ENCODE data around the gene TMEM267.
A peak's percentile ranks its signal among the peaks of the same experiment; 100 is the strongest.
"Not testable (repeated sequence)": the region's sequence is repeated elsewhere in the genome, so short reads cannot be mapped to it uniquely, and the experiment has no call there.

The TMEM267 gene

GRCh38 chr5:43410414-43410813, 73.3 kb downstream of the TMEM267 start:
- no peak overlapping the region for H3K4me3 ChIP-seq (replicated peaks; ENCODE audit: low read depth, low read length)
- no peak for DNase-seq (ENCODE audit: extremely low read depth, low read depth)
- TF ChIP-seq CTCF (IDR thresholded peaks at IDR 0.05; ENCODE audit: low read depth, low read length, missing control alignments), result no peak

- no peak for TF ChIP-seq CTCF (IDR thresholded peaks at IDR 0.05; ENCODE audit: low read depth, low read length, missing control alignments)
- H3K4me3 ChIP-seq (replicated peaks; ENCODE audit: low read depth, low read length), result no peak overlapping the region
- DNase-seq (ENCODE audit: extremely low read depth, low read depth), result no peak
Observed at GRCh38 chr5:43409809-43410271, 73.8 kb downstream of the TMEM267 start.

GRCh38 chr5:43402524-43403066, 81.1 kb downstream of the TMEM267 start:
- not testable (repeated sequence) for DNase-seq (ENCODE audit: extremely low read depth, low read depth); H3K4me3 ChIP-seq (replicated peaks; ENCODE audit: low read depth, low read length)

- DNase-seq (ENCODE audit: extremely low read depth, low read depth), result no peak
- no peak overlapping the region for H3K4me3 ChIP-seq (replicated peaks; ENCODE audit: low read depth, low read length)
- peak; percentile 36 for TF ChIP-seq CTCF (IDR thresholded peaks at IDR 0.05; ENCODE audit: low read depth, low read length, missing control alignments)
Observed at GRCh38 chr5:43401827-43402226, 81.8 kb downstream of the TMEM267 start.

- DNase-seq (ENCODE audit: extremely low read depth, low read depth), result no peak
- no peak overlapping the region for H3K4me3 ChIP-seq (replicated peaks; ENCODE audit: low read depth, low read length)
- TF ChIP-seq CTCF (IDR thresholded peaks at IDR 0.05; ENCODE audit: low read depth, low read length, missing control alignments), result no peak
Observed at GRCh38 chr5:43400082-43400481, 83.6 kb downstream of the TMEM267 start.

GRCh38 chr5:43396762-43397304, 86.8 kb downstream of the TMEM267 start:
- no peak for TF ChIP-seq CTCF (IDR thresholded peaks at IDR 0.05; ENCODE audit: low read depth, low read length, missing control alignments)
- no peak for DNase-seq (ENCODE audit: extremely low read depth, low read depth)
- peak overlapping the region; percentile 34 for H3K4me3 ChIP-seq (replicated peaks; ENCODE audit: low read depth, low read length)

Data from HFF-Myc (cell line).